ENCODE results near the gene UBE2Z. TPM values are rescaled to one million over a fixed set of nuclear protein-coding genes. Genes with fewer than 3 reads are reported as not detected.
"Not testable (repeated sequence)": the region's sequence is repeated elsewhere in the genome, so short reads cannot be mapped to it uniquely, and the experiment has no call there.

UBE2Z gene
- total and polyA plus RNA-seq, 8 donors = 65.8 to 108 (median 101) TPM

DNA sequence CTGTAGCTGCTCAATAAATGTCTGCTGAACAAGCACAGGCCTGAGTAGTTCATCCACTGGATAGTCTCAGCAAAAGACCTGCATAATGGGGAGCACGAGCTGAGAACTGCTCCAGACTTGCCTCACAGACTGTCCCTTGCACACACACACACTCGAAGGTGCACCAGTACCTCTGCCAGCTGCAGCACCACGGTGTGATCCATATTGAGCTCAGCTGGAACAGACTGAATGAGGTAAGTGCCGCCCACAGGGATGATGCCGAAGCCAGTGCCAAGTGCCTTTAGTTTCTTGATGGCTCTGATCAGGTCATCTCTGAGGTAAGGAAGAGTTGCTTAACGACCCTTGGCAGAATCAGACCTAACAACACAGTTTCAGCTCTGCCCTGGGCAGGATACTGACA lies 24.8 kb downstream of the UBE2Z start:
- no peak for ATAC-seq
- no peak for TF ChIP-seq CTCF (IDR thresholded peaks at IDR 0.05)
- H3K27me3 ChIP-seq = no peaks in the 10 kb centered on the region
- no peaks in the 10 kb centered on the region for H3K4me1 ChIP-seq
- no peak for DNase-seq
- H3K36me3 ChIP-seq = peaks cover 0 to 98% of the 10 kb centered on the region in 2 donors
- H3K27ac ChIP-seq = no peak overlapping the region
- no peak overlapping the region for H3K4me3 ChIP-seq
- no peaks in the 10 kb centered on the region for H3K9me3 ChIP-seq
- intact Hi-C loops (cut with DNase I) = no loop called here

DNA sequence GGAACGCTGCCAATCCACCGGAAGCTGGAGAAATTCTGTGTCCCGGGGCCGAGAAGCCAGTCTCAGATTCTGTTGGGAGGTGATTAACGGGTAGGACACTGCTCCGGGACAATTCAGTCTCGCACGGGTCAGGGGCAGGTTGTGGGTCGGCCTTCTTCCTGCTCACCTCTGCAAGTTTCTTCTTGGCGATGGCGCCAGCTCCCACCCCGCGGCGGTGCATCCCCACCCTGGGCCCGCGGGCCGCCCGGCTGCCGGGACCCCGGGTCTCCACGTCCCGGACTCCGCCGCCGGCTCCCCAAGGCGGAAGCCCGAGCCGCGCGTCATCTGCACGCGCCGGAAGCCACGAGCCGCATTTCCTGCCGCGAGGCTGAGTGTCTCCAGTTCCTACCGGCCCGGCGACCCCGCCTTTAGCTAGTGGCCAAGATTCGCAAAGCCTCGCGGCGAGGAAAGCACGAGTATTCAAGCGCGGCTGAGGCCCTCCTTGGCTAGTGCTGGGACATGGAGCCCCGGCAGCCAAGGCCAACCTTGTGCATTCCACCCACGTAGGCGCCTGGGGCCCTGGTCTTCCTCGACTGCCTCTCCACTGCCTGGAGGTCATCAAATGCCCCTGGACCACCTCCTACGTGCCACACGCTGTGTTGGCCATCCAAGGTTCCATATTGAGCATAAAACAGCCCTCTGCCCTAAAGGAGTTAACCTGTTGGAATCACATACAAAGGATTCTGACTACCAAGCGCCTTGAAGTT lies 36.5 kb downstream of the UBE2Z start, which contains the start of gene SNF8:
Gene SNF8 (minus strand): TSS at position 328 of the 746 bp plus-strand sequence. CDS start 108 bp downstream, at position 220.
- Histone ChIP-seq H3K9me3 (no peaks in the 10 kb centered on the region), H3K27ac (peak within 1 kb of the TSS; percentile 87), H3K27me3 (peaks cover 0 to 20% of the 10 kb centered on the region in 2 donors), H3K4me1 (peaks cover 11 to 25% of the 10 kb centered on the region in 2 donors), H3K4me3 (peak within 1 kb of the TSS; percentile 75 to 80), H3K36me3 (peaks cover 0 to 27% of the 10 kb centered on the region in 2 donors)
- intact Hi-C loops (cut with DNase I) = no loop called here
- peak; percentile 98 for ATAC-seq
- DNase-seq = peak; percentile 88 to 98 (median 92)
- no peak for TF ChIP-seq CTCF (IDR thresholded peaks at IDR 0.05)

GRCh38 chr17:48945261-48945651 lies 37.0 kb downstream of the UBE2Z start:
- peak overlapping the region; percentile 87 for H3K27ac ChIP-seq
- intact Hi-C loops (cut with DNase I); ATAC-seq; DNase-seq; H3K9me3 ChIP-seq: not testable (repeated sequence)
- H3K4me1 ChIP-seq = peaks cover 11 to 25% of the 10 kb centered on the region in 2 donors
- H3K27me3 ChIP-seq = peaks cover 0 to 24% of the 10 kb centered on the region in 2 donors
- H3K36me3 ChIP-seq = peaks cover 0 to 21% of the 10 kb centered on the region in 2 donors
- H3K4me3 ChIP-seq = peak overlapping the region; percentile 75 to 80

GRCh38 chr17:48951572-48951971 lies 43.4 kb downstream of the UBE2Z start:
- H3K36me3 ChIP-seq = no peaks in the 10 kb centered on the region
- no peaks in the 10 kb centered on the region for H3K9me3 ChIP-seq
- DNase-seq = no peak
- H3K4me3 ChIP-seq = no peak overlapping the region
- no peak for ATAC-seq
- peaks cover 0 to 83% of the 10 kb centered on the region in 2 donors for H3K27me3 ChIP-seq
- H3K27ac ChIP-seq = no peak overlapping the region
- intact Hi-C loops (cut with DNase I) = no loop called here
- H3K4me1 ChIP-seq = no peaks in the 10 kb centered on the region
- TF ChIP-seq CTCF (IDR thresholded peaks at IDR 0.05) = no peak

- Histone ChIP-seq H3K9me3 (no peaks in the 10 kb centered on the region), H3K4me3 (no peak overlapping the region), H3K4me1 (no peaks in the 10 kb centered on the region), H3K27me3 (peaks cover 0 to 85% of the 10 kb centered on the region in 2 donors), H3K27ac (no peak overlapping the region), H3K36me3 (no peaks in the 10 kb centered on the region)
- TF ChIP-seq CTCF (IDR thresholded peaks at IDR 0.05) = no peak
- intact Hi-C loops (cut with DNase I) = no loop called here
- no peak for ATAC-seq
- no peak for DNase-seq
These were observed 44.7 kb downstream of the UBE2Z start for GRCh38 chr17:48952904-48953303.
